ENCODE results near the gene CCT6A. TPM values are rescaled to one million over a fixed set of nuclear protein-coding genes. Genes with fewer than 3 reads are reported as not detected.
A peak's percentile ranks its signal among the peaks of the same experiment; 100 is the strongest.
"Not testable (repeated sequence)": the region's sequence is repeated elsewhere in the genome, so short reads cannot be mapped to it uniquely, and the experiment has no call there.

CCT6A gene
- total RNA-seq, 4 donors from 2014 or later: 60.0 to 99.0 (median 77.9) TPM

DNA sequence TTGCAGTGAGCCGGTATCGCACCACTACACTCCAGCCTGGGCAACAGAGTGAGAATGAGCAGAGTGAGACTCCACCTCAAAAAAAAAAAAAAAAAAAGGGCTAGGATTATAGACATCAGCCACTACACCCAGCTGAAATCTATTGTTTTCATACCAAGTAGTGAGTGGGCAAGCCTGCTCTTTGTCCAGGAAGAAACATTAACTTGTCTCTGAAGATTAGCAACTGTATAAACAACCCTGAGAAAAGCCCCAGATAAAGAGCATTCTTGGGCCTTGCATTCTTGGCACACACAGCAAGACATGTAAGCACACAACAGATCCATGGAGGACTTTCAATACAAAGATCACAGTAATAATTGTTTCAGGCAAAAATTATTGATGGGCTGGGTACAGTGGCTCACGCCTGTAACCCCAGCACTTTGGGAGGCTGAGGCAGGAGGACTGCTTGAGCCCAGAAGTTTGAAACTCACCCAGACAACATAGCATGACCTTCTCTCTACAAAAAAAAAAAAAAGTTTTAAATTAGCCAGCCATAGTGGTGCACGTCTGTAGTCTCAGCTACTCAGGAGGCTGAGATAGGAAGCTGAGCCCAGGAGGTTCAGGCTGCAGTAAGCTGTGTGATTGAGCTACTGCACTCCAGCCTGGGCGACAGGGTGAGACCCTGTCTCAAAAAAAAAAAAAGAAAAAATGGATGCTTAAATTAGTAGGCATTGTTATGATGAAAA, 4.7 kb upstream of the CCT6A start:
- H3K27ac ChIP-seq: peak overlapping the region in 2 of 4 donors; percentile 53 to 75
- DNase-seq (ENCODE audit: low spot score in 2 of 2): no peak

GRCh38 chr7:56047446-56048116, 4.0 kb upstream of the CCT6A start:
- H3K27me3 ChIP-seq; H3K4me3 ChIP-seq; H3K9me3 ChIP-seq; H3K36me3 ChIP-seq; DNase-seq (ENCODE audit: low spot score in 2 of 2): not testable (repeated sequence)
- peaks cover 0 to 40% (median 5%) of the 10 kb centered on the region in 4 donors for H3K4me1 ChIP-seq
- H3K27ac ChIP-seq: peak overlapping the region in 3 of 4 donors; percentile 15 to 75 (median 53)
- 78 to 85% methylated on average over 11 of the region's 11 CpGs for WGBS, 2 donors

More for the DNA sequence above, 4.7 kb upstream of the CCT6A start:
- WGBS, 2 donors: 33 to 48% methylated on average over 5 of the region's 5 CpGs
- Histone ChIP-seq H3K36me3 (peaks cover 0 to 13% (median 0%) of the 10 kb centered on the region in 3 donors), H3K4me1 (peaks cover 0 to 35% (median 2%) of the 10 kb centered on the region in 4 donors), H3K27me3 (no peaks in the 10 kb centered on the region), H3K9me3 (no peaks in the 10 kb centered on the region), H3K4me3 (no peak overlapping the region)
- TF ChIP-seq POLR2A (IDR thresholded peaks at IDR 0.05) (no peak), EP300 (IDR thresholded peaks at IDR 0.05) (no peak), CTCF (IDR thresholded peaks at IDR 0.05) (no peak)

DNA sequence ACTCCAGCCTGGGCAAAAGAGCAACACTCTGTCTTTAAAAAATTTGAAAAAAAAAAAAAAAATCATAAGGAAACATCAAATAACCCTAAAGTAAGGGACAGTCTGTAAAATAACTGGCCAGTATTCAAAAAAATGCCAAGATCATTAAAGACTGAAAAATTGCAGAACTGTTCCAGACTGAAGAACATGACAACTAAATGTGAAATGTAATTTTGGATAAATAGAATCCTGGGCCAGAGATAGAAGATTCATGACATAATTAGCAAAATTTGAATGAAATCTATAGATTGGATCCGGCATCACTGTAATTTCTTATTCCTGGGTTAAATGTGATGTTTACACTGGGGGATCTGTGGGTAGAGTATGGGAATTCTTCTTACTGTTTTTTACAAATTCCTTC, 3.3 kb upstream of the CCT6A start:
- H3K4me3 ChIP-seq: no peak overlapping the region
- H3K27me3 ChIP-seq: no peaks in the 10 kb centered on the region
- H3K9me3 ChIP-seq: no peaks in the 10 kb centered on the region
- H3K27ac ChIP-seq: peak overlapping the region in 3 of 4 donors; percentile 9 to 27 (median 15)
- WGBS, 2 donors: 52 to 73% methylated on average over 1 of the region's 1 CpG
- peaks cover 0 to 47% (median 8%) of the 10 kb centered on the region in 4 donors for H3K4me1 ChIP-seq
- DNase-seq (ENCODE audit: low spot score in 2 of 2): no peak
- peaks cover 0 to 8% (median 0%) of the 10 kb centered on the region in 3 donors for H3K36me3 ChIP-seq
- TF ChIP-seq POLR2A (IDR thresholded peaks at IDR 0.05) (no peak), CTCF (IDR thresholded peaks at IDR 0.05) (no peak), EP300 (IDR thresholded peaks at IDR 0.05) (no peak)

DNA sequence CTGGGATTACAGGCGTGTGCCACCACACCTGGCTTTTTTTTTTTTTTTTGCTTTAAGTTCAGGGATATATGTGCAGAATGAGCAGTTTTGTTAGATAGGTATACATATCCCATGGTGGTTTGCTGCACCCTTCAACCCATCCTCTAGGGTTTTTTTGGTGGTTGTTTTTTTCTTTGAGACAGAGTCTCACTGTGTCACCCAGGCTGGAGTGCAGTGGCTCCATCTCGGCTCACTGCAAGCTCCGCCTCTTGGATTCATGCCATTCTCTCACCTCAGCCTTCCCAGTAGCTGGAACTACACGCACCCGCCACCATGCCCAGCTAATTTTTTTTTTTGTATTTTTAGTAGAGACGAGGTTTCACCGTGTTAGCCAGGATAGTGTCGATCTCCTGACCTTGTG, 2.8 kb upstream of the CCT6A start:
- H3K4me1 ChIP-seq: peaks cover 0 to 51% (median 9%) of the 10 kb centered on the region in 4 donors
- peak overlapping the region in 2 of 4 donors; percentile 9 to 27 for H3K27ac ChIP-seq
- WGBS, 2 donors: 50 to 64% methylated on average over 8 of the region's 8 CpGs
- not testable (repeated sequence) for H3K27me3 ChIP-seq; H3K9me3 ChIP-seq; H3K4me3 ChIP-seq; DNase-seq (ENCODE audit: low spot score in 2 of 2)
- peaks cover 0 to 12% (median 0%) of the 10 kb centered on the region in 3 donors for H3K36me3 ChIP-seq

- H3K27me3 ChIP-seq: no peaks in the 10 kb centered on the region
- peaks cover 0 to 28% (median 0%) of the 10 kb centered on the region in 3 donors for H3K36me3 ChIP-seq
- DNase-seq (ENCODE audit: low spot score in 2 of 2): no peak
- H3K27ac ChIP-seq: peak overlapping the region; percentile 68 to 94 (median 91)
- peak overlapping the region; percentile 70 to 100 (median 81) for H3K4me3 ChIP-seq
- H3K9me3 ChIP-seq: no peaks in the 10 kb centered on the region
- WGBS, 2 donors: 1% methylated on average over 9 of the region's 9 CpGs
- TF ChIP-seq EP300 (IDR thresholded peaks at IDR 0.05) (no peak), POLR2A (IDR thresholded peaks at IDR 0.05) (no peak), CTCF (IDR thresholded peaks at IDR 0.05) (no peak)
- peaks cover 0 to 51% (median 9%) of the 10 kb centered on the region in 4 donors for H3K4me1 ChIP-seq
Measured at GRCh38 chr7:56051053-56051338, 569 bp upstream of the CCT6A start.

- Histone ChIP-seq H3K27me3 (no peaks in the 10 kb centered on the region), H3K4me1 (peaks cover 0 to 35% (median 7%) of the 10 kb centered on the region in 4 donors), H3K4me3 (no peak overlapping the region), H3K27ac (no peak overlapping the region), H3K9me3 (no peaks in the 10 kb centered on the region), H3K36me3 (peaks cover 0 to 52% (median 11%) of the 10 kb centered on the region in 3 donors)
- WGBS, 2 donors: 84 to 91% methylated on average over 9 of the region's 9 CpGs
- TF ChIP-seq POLR2A (IDR thresholded peaks at IDR 0.05) (no peak), EP300 (IDR thresholded peaks at IDR 0.05) (no peak), CTCF (IDR thresholded peaks at IDR 0.05) (no peak)
- DNase-seq (ENCODE audit: low spot score in 2 of 2): no peak
Measured at GRCh38 chr7:56053379-56053778, 1.8 kb downstream of the CCT6A start.

All from tibial nerve (tissue), 4 donors.